ENCODE results near the gene ASCL5. TPM values are rescaled to one million over a fixed set of nuclear protein-coding genes. Genes with fewer than 3 reads are reported as not detected.

Gene ASCL5
- total RNA-seq = not detected

GRCh38 chr1:201126832-201127754 lies at the start of gene ASCL5:
Gene ASCL5 (minus strand): TSS chr1:201127184. CDS start chr1:201115372, 11,812 bp downstream.

GRCh38 chr1:201154389-201155165 lies 27.6 kb upstream of the ASCL5 start, which contains the start of gene TMEM9:
Gene TMEM9 (minus strand): TSS chr1:201154474. CDS start chr1:201153923, 551 bp downstream.

GRCh38 chr1:201112173-201112731 lies 14.7 kb downstream of the ASCL5 start, which contains the start of gene CACNA1S:
Gene CACNA1S (minus strand): TSS chr1:201112426. CDS start chr1:201112339, 87 bp downstream.

Other genes with a start within 250 kb of the ASCL5 start
- gene INAVA, start 232.3 kb downstream of the ASCL5 start, total RNA-seq = 6.2 TPM
- 76.3 TPM for gene KIF21B, start 103.5 kb downstream of the ASCL5 start, total RNA-seq
- gene CACNA1S, start 14.8 kb downstream of the ASCL5 start, total RNA-seq = 5.9 TPM
- 89.7 TPM for gene TMEM9, start 27.3 kb upstream of the ASCL5 start, total RNA-seq
- 1.2 TPM for gene IGFN1, start 63.6 kb upstream of the ASCL5 start, total RNA-seq
- gene PKP1, start 156.3 kb upstream of the ASCL5 start, total RNA-seq = 34.3 TPM